Measurements from ENCODE around the gene C1S. TPM values are rescaled to one million over a fixed set of nuclear protein-coding genes. Genes with fewer than 3 reads are reported as not detected.
A peak's percentile ranks its signal among the peaks of the same experiment; 100 is the strongest.

Gene C1S
- total and polyA plus RNA-seq, 9 of the 15 experiments (the other 6 are each of a cell fraction or from before 2014, with no cell fraction given) = 0.08 to 0.84 (median 0.27) TPM

- Histone ChIP-seq H3K36me3 (ENCODE audit: control insufficient read depth, insufficient read depth, low read length) (peaks cover 37% of the 10 kb centered on the region; the same call in 2 of the 3 replicates), H3K9me1 (ENCODE audit: control insufficient read depth, insufficient read depth, low read length) (no peaks in the 10 kb centered on the region), H3K79me2 (ENCODE audit: control insufficient read depth, insufficient read depth, low read length) (peaks cover 35% of the 10 kb centered on the region), H3K4me2 (ENCODE audit: insufficient read depth, low read length) (no peak overlapping the region), H3K4me3 (no peak overlapping the region), H3K27ac (ENCODE audit: extremely low read depth, low read depth, low read length) (no peak overlapping the region), H4K20me1 (replicated peaks; ENCODE audit: control insufficient read depth, insufficient read depth, low read length) (peaks cover 4% of the 10 kb centered on the region; the same call in 1 of the 2 replicates), H2AFZ (ENCODE audit: low read depth, low read length) (no peak overlapping the region), H3K27me3 (ENCODE audit: control insufficient read depth in 2 of 2, insufficient read depth in 2 of 2, low read length in 2 of 2) (no peaks in the 10 kb centered on the region), H3K4me1 (replicated peaks in 1 of 2; ENCODE audit: control insufficient read depth in 2 of 2, insufficient read depth in 2 of 2, low read length in 2 of 2) (peaks cover 5 to 24% of the 10 kb centered on the region in 2 experiments; a peak in 4 of 5 replicates), H3K9me3 (replicated peaks; ENCODE audit: control insufficient read depth, insufficient read depth, low read depth, low read length) (no peaks in the 10 kb centered on the region), H3K9ac (ENCODE audit: insufficient read depth in 1 of 2, low read depth in 2 of 2, low read length in 2 of 2) (no peak overlapping the region)
- peak; percentile 85 for TF ChIP-seq HMBOX1 (IDR thresholded peaks at IDR 0.05)
- peak in 1 of 2 experiments; percentile 49; a peak in 1 of 4 replicates for TF ChIP-seq RCOR1 (IDR thresholded peaks at IDR 0.05; ENCODE audit: borderline replicate concordance in 1 of 2, low read depth in 2 of 2, low read length in 2 of 2)
- no peak for TF ChIP-seq CEBPG (CRISPR knock-in tag; IDR thresholded peaks at IDR 0.05)
- TF ChIP-seq CEBPG (tag; conservative IDR thresholded peaks at IDR 0.05 in 1 of 2, IDR thresholded peaks at IDR 0.05 in 1 of 2) = peak; percentile 56 to 65; a peak in 3 of 4 replicates
- 0 out of 2 replicates have a peak, but pooled peaks have one; percentile 13 for TF ChIP-seq ESRRA (IDR thresholded peaks at IDR 0.05; ENCODE audit: borderline replicate concordance, low read depth)
- TF ChIP-seq JUND (IDR thresholded peaks at IDR 0.05; ENCODE audit: borderline replicate concordance, low read depth, low read length) = 0 out of 2 replicates have a peak, but pooled peaks have one; percentile 15
- no peak for TF ChIP-seq JUND (tag; IDR thresholded peaks at IDR 0.05; ENCODE audit: borderline replicate concordance, low read depth, low read length)
- TF ChIP-seq RFX5 (IDR thresholded peaks at IDR 0.05; ENCODE audit: low read depth, low read length) = no peak
- TF ChIP-seq CEBPB (tag; IDR thresholded peaks at IDR 0.05) = peak; percentile 84
- peak; percentile 30; the same call in 1 of the 2 replicates for TF ChIP-seq VEZF1 (CRISPR knock-in tag; IDR thresholded peaks at IDR 0.05)
- TF ChIP-seq DIDO1 (tag; IDR thresholded peaks at IDR 0.05; ENCODE audit: low read depth) = no peak
- no peak for TF ChIP-seq BCOR (IDR thresholded peaks at IDR 0.05)
- peak; percentile 32; the same call in 1 of the 2 replicates for TF ChIP-seq ATF7 (IDR thresholded peaks at IDR 0.05)
- no peak for TF ChIP-seq CREM (IDR thresholded peaks at IDR 0.05; ENCODE audit: low read depth)
- peak; percentile 56; the same call in 2 of the 3 replicates for ATAC-seq
- peak in 1 of 4 experiments; percentile 10 for DNase-seq (ENCODE audit: extremely low read depth in 1 of 4, low spot score in 3 of 4)
- in situ Hi-C loops (cut with MboI) (no loop called here), intact Hi-C loops (cut with micrococcal nuclease) (no loop called here)
- FAIRE-seq = peak; percentile 77
- ChIA-PET POLR2A (interaction anchor here (0.7 to 1.3 kb wide), 3 partner anchors 14 to 139 kb away, joined by 3 to 4 read pairs (median 3); partner anchors contain the start of gene SPSB2), CTCF (ENCODE audit: low intra/inter-chr PET ratio) (interaction anchor here (1.1 kb wide), 1 partner anchor 26 kb away, joined by 8 read pairs; no protein-coding TSS in a partner anchor)
- 23% methylated on average over 4 of the region's 4 CpGs for WGBS (ENCODE audit: insufficient coverage, low coverage, missing lambda C conversion rate)
- no TSS peak for BruUV-seq (replicated peaks)
Measured at GRCh38 chr12:7012024-7012607, 48.4 kb upstream of the C1S start.

Data from K562 (cell line).